Neural cell (in vitro differentiated cells): ENCODE measurements around the gene DNER. TPM values are rescaled to one million over a fixed set of nuclear protein-coding genes. Genes with fewer than 3 reads are reported as not detected.

Experiments
- H2AFZ ChIP-seq: fragments of 200-600, 300-800 bp; sonication (generic), shearing (Covaris generic); 2 replicates; pipeline ENCODE4 v1.6.0; 2014; ENCODE audit warnings: low read depth, mild to moderate bottlenecking, antibody characterized with exemption, low read length, moderate library complexity
- H3F3A ChIP-seq: fragments of 200-600 bp; shearing (Covaris generic); 2 replicates; pipeline ENCODE4 v1.6.1; 2016; ENCODE audit warnings: mild to moderate bottlenecking, moderate library complexity, mixed read lengths, antibody characterized with exemption, low read length; ENCODE audit not compliant: insufficient read depth, poor library complexity, severe bottlenecking
- H3K27ac ChIP-seq: fragments of 200-600, 300-800 bp; sonication (generic), shearing (Covaris generic); 2 replicates; pipeline ENCODE4 v1.5.1; 2014; ENCODE audit warnings: mild to moderate bottlenecking, low read length, moderate library complexity
- H3K27me3 ChIP-seq: fragments of 300-800, 200-600 bp; sonication (generic), shearing (Covaris generic); 2 replicates; pipeline ENCODE4 v1.6.0; 2014; ENCODE audit warnings: mild to moderate bottlenecking, low read depth, low read length, moderate library complexity; ENCODE audit not compliant: insufficient read depth
- H3K36me3 ChIP-seq: fragments of 300-800, 200-600 bp; sonication (generic), shearing (Covaris generic); 2 replicates; pipeline ENCODE4 v1.5.1; 2014; ENCODE audit warnings: mild to moderate bottlenecking, antibody characterized with exemption, low read length, moderate library complexity; ENCODE audit not compliant: insufficient read depth
- H3K4me2 ChIP-seq: fragments of 300-800, 200-600 bp; sonication (generic), shearing (Covaris generic); 2 replicates; pipeline ENCODE4 v1.6.0; 2014; ENCODE audit warnings: mild to moderate bottlenecking, low read length
- H3K4me3 ChIP-seq: fragments of 300-800, 200-600 bp; sonication (generic), shearing (Covaris generic); 2 replicates; pipeline ENCODE4 v1.5.1; 2014; ENCODE audit warnings: mild to moderate bottlenecking, low read length, moderate library complexity
- H3K79me2 ChIP-seq: fragments of 200-600 bp; shearing (Covaris generic); replicated peaks from 2 replicates; pipeline ENCODE4 v1.6.0; 2014; ENCODE audit warnings: mild to moderate bottlenecking, low read length, moderate library complexity; ENCODE audit not compliant: insufficient read depth
- H3K9ac ChIP-seq: fragments of 300-800, 200-600 bp; sonication (generic), shearing (Covaris generic); 2 replicates; pipeline ENCODE4 v1.6.1; 2016; ENCODE audit warnings: mild to moderate bottlenecking, low read length, mixed read lengths
- H3K9me2 ChIP-seq: fragments of 200-600 bp; shearing (Covaris generic); 2 replicates; pipeline ENCODE4 v1.6.1; 2016; ENCODE audit warnings: mild to moderate bottlenecking, low read length, mixed read lengths; ENCODE audit not compliant: insufficient read depth
- H3K9me3 ChIP-seq: fragments of 200-600, 300-800 bp; sonication (generic), shearing (Covaris generic); 2 replicates; pipeline ENCODE4 v1.6.1; 2016; ENCODE audit warnings: mild to moderate bottlenecking, mixed run types, low read length, moderate library complexity, mixed read lengths
- H4K20me1 ChIP-seq: fragments of 200-600 bp; shearing (Covaris generic); 2 replicates; pipeline ENCODE4 v1.6.1; 2016; ENCODE audit warnings: mild to moderate bottlenecking, mixed run types; ENCODE audit not compliant: insufficient read depth
- EP300 ChIP-seq: fragments of 450-650 bp; conservative IDR thresholded peaks from 2 replicates; pipeline ENCODE4 v1.6.1; 2014; ENCODE audit warnings: antibody characterized with exemption, mild to moderate bottlenecking, moderate library complexity; ENCODE audit not compliant: poor library complexity, severe bottlenecking
- EZH2 ChIP-seq: fragments of 200-600, 300-800 bp; shearing (Covaris generic), sonication (generic); IDR thresholded peaks from 2 replicates; pipeline ENCODE4 v1.6.1; 2014; ENCODE audit warnings: antibody characterized with exemption, low read length, borderline replicate concordance, mild to moderate bottlenecking; ENCODE audit not compliant: insufficient read depth, poor library complexity, severe bottlenecking
- MXI1 ChIP-seq: fragments of 450-650 bp; conservative IDR thresholded peaks from 2 replicates; pipeline ENCODE4 v1.6.1; 2014; ENCODE audit warnings: antibody characterized with exemption, mild to moderate bottlenecking; ENCODE audit not compliant: poor library complexity, severe bottlenecking
- POLR2AphosphoS5 ChIP-seq: IDR thresholded peaks from 2 replicates; pipeline ENCODE4 v1.6.1; 2012
- RAD21 ChIP-seq: fragments of 450-650 bp; conservative IDR thresholded peaks from 2 replicates; pipeline ENCODE4 v1.6.1; 2014; ENCODE audit warnings: antibody characterized with exemption, mild to moderate bottlenecking, moderate library complexity
- SMC3 ChIP-seq: fragments of 450-650 bp; conservative IDR thresholded peaks from 2 replicates; pipeline ENCODE4 v1.6.1; 2014; ENCODE audit warnings: antibody characterized with exemption, mild to moderate bottlenecking, moderate library complexity; ENCODE audit not compliant: poor library complexity
- TAF1 ChIP-seq: IDR thresholded peaks from 2 replicates; pipeline ENCODE4 v1.6.1; 2012; ENCODE audit warnings: low read depth
- polyA plus RNA-seq: library from polyadenylated mRNA; depleted of rRNA; stranded (reverse); fragments of >200 nt; gene quantifications from 2 replicates; pipeline ENCODE4 v1.2.3, GENCODE V29; 2014
- TF ChIP-seq, protein P1 (sequence below): IDR thresholded peaks from 2 replicates; pipeline ENCODE4 v1.6.1; 2012; ENCODE audit warnings: borderline replicate concordance
- TF ChIP-seq, protein P2 (sequence below): fragments of 450-650 bp; IDR thresholded peaks from 2 replicates; pipeline ENCODE4 v1.5.1; 2014; ENCODE audit warnings: antibody characterized with exemption, mild to moderate bottlenecking, moderate library complexity; ENCODE audit not compliant: poor library complexity, severe bottlenecking

Gene DNER
- polyA plus RNA-seq, 1 donor from 2014 or later = 310 TPM

- TF ChIP-seq EZH2 (no peak), EP300 (no peak), MXI1 (no peak), POLR2AphosphoS5 (no peak), SMC3 (no peak), TAF1 (no peak)
- TF ChIP-seq, protein P1, sequence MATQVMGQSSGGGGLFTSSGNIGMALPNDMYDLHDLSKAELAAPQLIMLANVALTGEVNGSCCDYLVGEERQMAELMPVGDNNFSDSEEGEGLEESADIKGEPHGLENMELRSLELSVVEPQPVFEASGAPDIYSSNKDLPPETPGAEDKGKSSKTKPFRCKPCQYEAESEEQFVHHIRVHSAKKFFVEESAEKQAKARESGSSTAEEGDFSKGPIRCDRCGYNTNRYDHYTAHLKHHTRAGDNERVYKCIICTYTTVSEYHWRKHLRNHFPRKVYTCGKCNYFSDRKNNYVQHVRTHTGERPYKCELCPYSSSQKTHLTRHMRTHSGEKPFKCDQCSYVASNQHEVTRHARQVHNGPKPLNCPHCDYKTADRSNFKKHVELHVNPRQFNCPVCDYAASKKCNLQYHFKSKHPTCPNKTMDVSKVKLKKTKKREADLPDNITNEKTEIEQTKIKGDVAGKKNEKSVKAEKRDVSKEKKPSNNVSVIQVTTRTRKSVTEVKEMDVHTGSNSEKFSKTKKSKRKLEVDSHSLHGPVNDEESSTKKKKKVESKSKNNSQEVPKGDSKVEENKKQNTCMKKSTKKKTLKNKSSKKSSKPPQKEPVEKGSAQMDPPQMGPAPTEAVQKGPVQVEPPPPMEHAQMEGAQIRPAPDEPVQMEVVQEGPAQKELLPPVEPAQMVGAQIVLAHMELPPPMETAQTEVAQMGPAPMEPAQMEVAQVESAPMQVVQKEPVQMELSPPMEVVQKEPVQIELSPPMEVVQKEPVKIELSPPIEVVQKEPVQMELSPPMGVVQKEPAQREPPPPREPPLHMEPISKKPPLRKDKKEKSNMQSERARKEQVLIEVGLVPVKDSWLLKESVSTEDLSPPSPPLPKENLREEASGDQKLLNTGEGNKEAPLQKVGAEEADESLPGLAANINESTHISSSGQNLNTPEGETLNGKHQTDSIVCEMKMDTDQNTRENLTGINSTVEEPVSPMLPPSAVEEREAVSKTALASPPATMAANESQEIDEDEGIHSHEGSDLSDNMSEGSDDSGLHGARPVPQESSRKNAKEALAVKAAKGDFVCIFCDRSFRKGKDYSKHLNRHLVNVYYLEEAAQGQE = no peak
- no peaks in the 10 kb centered on the region for H3K27me3 ChIP-seq
- H3K9me3 ChIP-seq = no peaks in the 10 kb centered on the region
- H3K79me2 ChIP-seq = no peaks in the 10 kb centered on the region
- no peaks in the 10 kb centered on the region for H3K9me2 ChIP-seq
- H3F3A ChIP-seq = no peaks in the 10 kb centered on the region
- H3K4me3 ChIP-seq = no peak overlapping the region
- no peak overlapping the region for H3K27ac ChIP-seq
- no peak overlapping the region for H2AFZ ChIP-seq
- H4K20me1 ChIP-seq = no peaks in the 10 kb centered on the region
- H3K4me2 ChIP-seq = no peak overlapping the region
- H3K9ac ChIP-seq = no peak overlapping the region
- H3K36me3 ChIP-seq = no peaks in the 10 kb centered on the region
Observed at GRCh38 chr2:229454934-229455631, 259.3 kb downstream of the DNER start.

- Histone ChIP-seq H4K20me1 (no peaks in the 10 kb centered on the region), H3K9me3 (no peaks in the 10 kb centered on the region), H3K4me3 (no peak overlapping the region), H3K9me2 (no peaks in the 10 kb centered on the region), H2AFZ (no peak overlapping the region), H3K9ac (no peak overlapping the region), H3F3A (no peaks in the 10 kb centered on the region), H3K27ac (no peak overlapping the region), H3K4me2 (no peak overlapping the region), H3K36me3 (no peaks in the 10 kb centered on the region), H3K79me2 (no peaks in the 10 kb centered on the region), H3K27me3 (no peaks in the 10 kb centered on the region)
- TF ChIP-seq MXI1 (no peak), EZH2 (no peak), SMC3 (no peak), POLR2AphosphoS5 (no peak)
Observed at GRCh38 chr2:229453230-229453629, 261.1 kb downstream of the DNER start.

GRCh38 chr2:229451852-229452251 is 262.5 kb downstream of the DNER start:
- no peak for TF ChIP-seq POLR2AphosphoS5
- TF ChIP-seq, protein P1 = no peak
- TF ChIP-seq, protein P2, sequence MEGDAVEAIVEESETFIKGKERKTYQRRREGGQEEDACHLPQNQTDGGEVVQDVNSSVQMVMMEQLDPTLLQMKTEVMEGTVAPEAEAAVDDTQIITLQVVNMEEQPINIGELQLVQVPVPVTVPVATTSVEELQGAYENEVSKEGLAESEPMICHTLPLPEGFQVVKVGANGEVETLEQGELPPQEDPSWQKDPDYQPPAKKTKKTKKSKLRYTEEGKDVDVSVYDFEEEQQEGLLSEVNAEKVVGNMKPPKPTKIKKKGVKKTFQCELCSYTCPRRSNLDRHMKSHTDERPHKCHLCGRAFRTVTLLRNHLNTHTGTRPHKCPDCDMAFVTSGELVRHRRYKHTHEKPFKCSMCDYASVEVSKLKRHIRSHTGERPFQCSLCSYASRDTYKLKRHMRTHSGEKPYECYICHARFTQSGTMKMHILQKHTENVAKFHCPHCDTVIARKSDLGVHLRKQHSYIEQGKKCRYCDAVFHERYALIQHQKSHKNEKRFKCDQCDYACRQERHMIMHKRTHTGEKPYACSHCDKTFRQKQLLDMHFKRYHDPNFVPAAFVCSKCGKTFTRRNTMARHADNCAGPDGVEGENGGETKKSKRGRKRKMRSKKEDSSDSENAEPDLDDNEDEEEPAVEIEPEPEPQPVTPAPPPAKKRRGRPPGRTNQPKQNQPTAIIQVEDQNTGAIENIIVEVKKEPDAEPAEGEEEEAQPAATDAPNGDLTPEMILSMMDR = no peak
- no peak for TF ChIP-seq RAD21
- no peak for TF ChIP-seq EP300
- TF ChIP-seq SMC3 = no peak
- TF ChIP-seq MXI1 = no peak

More at GRCh38 chr2:229451852-229452251, 262.5 kb downstream of the DNER start:
- Histone ChIP-seq H3K27me3 (no peaks in the 10 kb centered on the region), H3K36me3 (no peaks in the 10 kb centered on the region), H3K79me2 (no peaks in the 10 kb centered on the region), H3K9ac (no peak overlapping the region), H3K9me3 (no peaks in the 10 kb centered on the region), H3F3A (no peaks in the 10 kb centered on the region), H4K20me1 (no peaks in the 10 kb centered on the region), H3K9me2 (no peaks in the 10 kb centered on the region), H3K4me3 (no peak overlapping the region), H3K27ac (no peak overlapping the region), H3K4me2 (no peak overlapping the region), H2AFZ (no peak overlapping the region)
